IMR-90 (cell line): Measurements from ENCODE around the gene COPZ2. TPM values are rescaled to one million over a fixed set of nuclear protein-coding genes. Genes with fewer than 3 reads are reported as not detected.

Experiments
- ATAC-seq: fragments of 200-7000 bp; cut with Tn5 transposase; 2 replicates; pipeline ENCODE4 v1.9.1; 2020; ENCODE audit warnings: low read depth, mild to moderate bottlenecking, moderate library complexity
- BruUV-seq: library from RNA; stranded (reverse); fragments of 400-500 nt; replicated peaks from 2 replicates; lab custom pipeline; 2021; lab: Mats Ljungman, UMichigan
- CTCF ChIA-PET: fragments of 300-600 bp; formaldehyde crosslinking; extraction: SDS; loops from one replicate; lab custom pipeline; 2021; ENCODE audit warnings: antibody characterized with exemption; lab: Yijun Ruan, JAX
- POLR2A ChIA-PET: fragments of 300-600 bp; sonication (Branson Sonifier 250); formaldehyde crosslinking; loops from one replicate; lab custom pipeline; 2022; ENCODE audit warnings: antibody characterized with exemption; ENCODE audit not compliant: unreplicated experiment; lab: Charles Lee
- DNase-seq: peaks from one replicate; pipeline ENCODE4 v3.0.0; 2013
- H2AFZ ChIP-seq: replicated peaks from 2 replicates; pipeline ENCODE3; 2013; ENCODE audit warnings: low read length, mild to moderate bottlenecking; ENCODE audit not compliant: poor library complexity
- H2AK5ac ChIP-seq: 2 replicates; pipeline ENCODE4 v1.6.1; 2013; ENCODE audit warnings: low read depth, low read length, inconsistent platforms
- H2AK9ac ChIP-seq: replicated peaks from 2 replicates; pipeline ENCODE3; 2013; ENCODE audit warnings: mild to moderate bottlenecking, low read depth, low read length, moderate library complexity; ENCODE audit not compliant: poor library complexity
- H2BK120ac ChIP-seq: 2 replicates; pipeline ENCODE4 v1.6.1; 2013; ENCODE audit warnings: low read depth, low read length, inconsistent platforms
- H2BK15ac ChIP-seq: 3 replicates; pipeline ENCODE4 v1.6.1; 2013; ENCODE audit warnings: low read depth, low read length, inconsistent platforms
- H2BK20ac ChIP-seq: 2 replicates; pipeline ENCODE4 v1.6.1; 2013; ENCODE audit warnings: low read depth, mild to moderate bottlenecking, inconsistent platforms, low read length, moderate library complexity
- H2BK5ac ChIP-seq: 2 replicates; pipeline ENCODE4 v1.6.1; 2013; ENCODE audit warnings: mild to moderate bottlenecking, low read depth, low read length, inconsistent platforms; ENCODE audit not compliant: poor library complexity, severe bottlenecking
- H3K14ac ChIP-seq: replicated peaks from 2 replicates; pipeline ENCODE4 v1.6.1; 2013; ENCODE audit warnings: low read depth, low read length, inconsistent platforms
- H3K18ac ChIP-seq: 2 replicates; pipeline ENCODE4 v1.6.1; 2013; ENCODE audit warnings: low read depth, low read length, control low read depth
- H3K23ac ChIP-seq: 2 replicates; pipeline ENCODE4 v1.6.1; 2013; ENCODE audit warnings: low read depth, low read length, inconsistent platforms
- H3K27ac ChIP-seq: 2 replicates; pipeline ENCODE4 v1.5.1; 2013; ENCODE audit warnings: mild to moderate bottlenecking, control low read depth, low read length; ENCODE audit not compliant: insufficient read depth
- H3K27me3 ChIP-seq: 2 replicates; pipeline ENCODE4 v1.6.1; 2013; ENCODE audit warnings: low read length; ENCODE audit not compliant: control insufficient read depth, insufficient read depth
- H3K36me3 ChIP-seq: 2 replicates; pipeline ENCODE4 v1.6.1; 2013; ENCODE audit warnings: low read length, mixed read lengths; ENCODE audit not compliant: control insufficient read depth, insufficient read depth
- H3K4ac ChIP-seq: 2 replicates; pipeline ENCODE4 v1.6.1; 2013; ENCODE audit warnings: low read depth, low read length, inconsistent platforms
- H3K4me1 ChIP-seq: 2 replicates; pipeline ENCODE4 v1.6.1; 2013; ENCODE audit warnings: low read length, mixed read lengths; ENCODE audit not compliant: control insufficient read depth, insufficient read depth
- H3K4me2 ChIP-seq: 2 replicates; pipeline ENCODE4 v1.6.1; 2013; ENCODE audit warnings: low read depth, mild to moderate bottlenecking, control low read depth, low read length, moderate library complexity
- H3K4me3 ChIP-seq: 2 replicates; pipeline ENCODE4 v1.5.1; 2013; ENCODE audit warnings: low read depth, mild to moderate bottlenecking, control low read depth, low read length, moderate library complexity; ENCODE audit not compliant: insufficient read depth
- H3K56ac ChIP-seq: 2 replicates; pipeline ENCODE4 v1.6.1; 2013; ENCODE audit warnings: low read length, inconsistent platforms; ENCODE audit not compliant: insufficient read depth; ENCODE audit errors: extremely low read depth
- H3K79me1 ChIP-seq, 2 experiments: 2 replicates each; pipeline ENCODE4 v1.6.1; 2013; ENCODE audit warnings: low read length in 2 of 2, inconsistent platforms in 1 of 2, low read depth in 1 of 2
- H3K9ac ChIP-seq: 2 replicates; pipeline ENCODE4 v1.6.1; 2013; ENCODE audit warnings: low read depth, low read length, control low read depth
- H3K9me1 ChIP-seq: 2 replicates; pipeline ENCODE4 v1.6.1; 2013; ENCODE audit warnings: low read length, inconsistent platforms; ENCODE audit not compliant: insufficient read depth
- H3K9me3 ChIP-seq: 2 replicates; pipeline ENCODE4 v1.6.1; 2013; ENCODE audit warnings: low read length; ENCODE audit not compliant: control insufficient read depth, insufficient read depth
- H4K20me1 ChIP-seq: 2 replicates; pipeline ENCODE4 v1.6.1; 2013; ENCODE audit warnings: low read length, inconsistent platforms; ENCODE audit not compliant: insufficient read depth
- H4K5ac ChIP-seq: 2 replicates; pipeline ENCODE4 v1.6.1; 2013; ENCODE audit warnings: mild to moderate bottlenecking, low read depth, low read length, control low read depth
- H4K8ac ChIP-seq, 2 experiments: 2 replicates each; pipeline ENCODE4 v1.6.1; 2013; ENCODE audit warnings: low read depth in 2 of 2, low read length in 2 of 2, control low read depth in 1 of 2, inconsistent platforms in 1 of 2
- H4K91ac ChIP-seq: 2 replicates; pipeline ENCODE4 v1.6.1; 2013; ENCODE audit warnings: low read depth, low read length, inconsistent platforms; ENCODE audit not compliant: insufficient read depth
- BHLHE40 ChIP-seq: fragments of 150-350 bp; IDR thresholded peaks from 2 replicates; pipeline ENCODE4 v1.6.1; 2016; ENCODE audit warnings: mild to moderate bottlenecking, low read depth, low read length
- CEBPB ChIP-seq: IDR thresholded peaks from 2 replicates; pipeline ENCODE4 v1.6.1; 2012; ENCODE audit warnings: low read depth, low read length, improper control_type of control experiment
- CHD1 ChIP-seq: IDR thresholded peaks from 2 replicates; pipeline ENCODE4 v1.6.1; 2012; ENCODE audit warnings: low read depth, low read length, improper control_type of control experiment
- FOS ChIP-seq: fragments of 150-350 bp; IDR thresholded peaks from 2 replicates; pipeline ENCODE4 v1.6.1; 2016; ENCODE audit warnings: low read depth, low read length
- MAFK ChIP-seq: IDR thresholded peaks from 2 replicates; pipeline ENCODE4 v1.6.1; 2012; ENCODE audit warnings: low read depth, low read length, improper control_type of control experiment
- MAZ ChIP-seq: IDR thresholded peaks from 2 replicates; pipeline ENCODE4 v1.6.1; 2012; ENCODE audit warnings: low read depth, mild to moderate bottlenecking, low read length, improper control_type of control experiment, moderate library complexity, borderline replicate concordance
- MXI1 ChIP-seq: IDR thresholded peaks from 2 replicates; pipeline ENCODE4 v1.6.1; 2012; ENCODE audit warnings: low read depth, mild to moderate bottlenecking, low read length, moderate library complexity, borderline replicate concordance
- NFE2L2 ChIP-seq: fragments of 150-350 bp; IDR thresholded peaks from 2 replicates; pipeline ENCODE4 v1.6.1; 2016; ENCODE audit warnings: low read depth, mild to moderate bottlenecking, low read length
- POLR2A ChIP-seq: IDR thresholded peaks from 2 replicates; pipeline ENCODE4 v1.6.1; 2012; ENCODE audit warnings: mild to moderate bottlenecking, low read depth, low read length
- RAD21 ChIP-seq: IDR thresholded peaks from 2 replicates; pipeline ENCODE4 v1.6.1; 2012; ENCODE audit warnings: low read length, improper control_type of control experiment
- RCOR1 ChIP-seq: IDR thresholded peaks from 2 replicates; pipeline ENCODE4 v1.6.1; 2012; ENCODE audit warnings: mild to moderate bottlenecking, low read length, improper control_type of control experiment; ENCODE audit not compliant: insufficient replicate concordance
- RFX5 ChIP-seq: IDR thresholded peaks from 2 replicates; pipeline ENCODE4 v1.8.0; 2012; ENCODE audit warnings: low read depth, mild to moderate bottlenecking, low read length, moderate library complexity
- SMC3 ChIP-seq: fragments of 150-350 bp; IDR thresholded peaks from 2 replicates; pipeline ENCODE4 v1.6.1; 2016; ENCODE audit warnings: low read depth, mild to moderate bottlenecking, antibody characterized with exemption, low read length, moderate library complexity
- WGBS, 2 experiments: methylation state at CpG; one replicate each; pipeline versions ENCODE4 v1.1.5 to v1.1.7; 2013; ENCODE audit warnings: missing lambda C conversion rate in 2 of 2; ENCODE audit not compliant: insufficient read length in 1 of 2; ENCODE audit errors: extremely low coverage in 2 of 2; 5-methylcytosine and 5-hydroxymethylcytosine counted together
- dilution Hi-C: fragments of 300-500 bp; cut with HindIII; formaldehyde crosslinking; loops from one replicate; pipeline ENCODE4 v1.14.3; 2018; ENCODE audit warnings: low sequenced_read_pairs; ENCODE audit not compliant: unreplicated experiment
- in situ Hi-C: fragments of 300-500 bp; cut with MboI; formaldehyde crosslinking; loops from 3 replicates; pipeline ENCODE4 v1.14.3; 2019; ENCODE audit warnings: low sequenced_read_pairs, inconsistent platforms, mixed read lengths
- intact Hi-C: fragments of 100-400 bp; cut with micrococcal nuclease; formaldehyde crosslinking; loops from 2 replicates; pipeline ENCODE4 v1.10.0; 2022
- polyA plus RNA-seq, 3 experiments: library from polyadenylated mRNA; depleted of rRNA; stranded (reverse); fragments of >200 nt; gene quantifications; 2 replicates each; pipeline ENCODE4 v1.2.3, GENCODE V29; 2012; ENCODE audit warnings: low replicate concordance in 1 of 3
- total RNA-seq: library from RNA; depleted of rRNA; stranded (reverse); fragments of >200 nt; gene quantifications from 2 replicates; pipeline ENCODE4 v1.2.3, GENCODE V29; 2012
- TF ChIP-seq, protein P1 (sequence below): fragments of 150-350 bp; IDR thresholded peaks from 2 replicates; pipeline ENCODE4 v1.6.1; 2016; ENCODE audit warnings: low read depth, mild to moderate bottlenecking, low read length, moderate library complexity, borderline replicate concordance
- TF ChIP-seq, protein P2 (sequence below): conservative IDR thresholded peaks from 2 replicates; pipeline ENCODE4 v1.5.1; 2012; ENCODE audit warnings: mild to moderate bottlenecking, low read depth, low read length, improper control_type of control experiment
- TF ChIP-seq, protein P3 (sequence below): fragments of 150-350 bp; IDR thresholded peaks from 2 replicates; pipeline ENCODE4 v1.6.1; 2017; ENCODE audit warnings: mild to moderate bottlenecking, antibody characterized with exemption, low read length, low read depth

The COPZ2 gene
- total and polyA plus RNA-seq, 2 of the 4 experiments (the other 2 are of a cell fraction) = 41.0 to 86.1 TPM

DNA sequence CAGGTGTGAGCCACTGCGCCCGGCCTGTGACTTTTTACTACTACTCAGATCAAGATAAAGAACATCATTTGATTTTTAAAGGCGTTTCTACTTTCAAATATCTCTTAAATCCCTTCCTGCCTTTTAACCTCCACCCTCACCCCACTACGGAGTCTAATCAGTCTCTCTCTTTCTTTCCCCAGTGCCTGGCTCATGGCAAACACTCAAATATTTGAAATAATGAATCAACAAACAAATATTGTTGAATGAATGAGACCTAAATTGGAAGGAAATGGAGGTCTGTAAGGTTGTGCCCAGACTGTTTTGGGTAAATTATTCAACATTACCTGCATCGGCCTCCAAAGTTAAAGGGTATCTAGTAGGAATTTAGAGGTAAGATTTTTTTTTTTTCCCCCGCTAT, 14.7 kb downstream of the COPZ2 start:
- Histone ChIP-seq H4K20me1 (peaks cover 3% of the 10 kb centered on the region; the same call in 1 of the 2 replicates), H3K9me1 (no peaks in the 10 kb centered on the region), H3K9ac (no peak overlapping the region), H3K79me1 (peaks cover 0 to 7% of the 10 kb centered on the region in 2 experiments; a peak in 1 of 4 replicates), H3K4me1 (peaks cover 18% of the 10 kb centered on the region), H3K56ac (no peak overlapping the region), H2BK5ac (no peak overlapping the region), H2AFZ (no peak overlapping the region), H3K23ac (no peak overlapping the region), H4K8ac (no peak overlapping the region), H2BK20ac (no peak overlapping the region), H3K27me3 (no peaks in the 10 kb centered on the region), H2BK15ac (no peak overlapping the region), H4K91ac (no peak overlapping the region), H2AK5ac (no peak overlapping the region), H3K4ac (no peak overlapping the region), H4K5ac (no peak overlapping the region), H3K27ac (no peak overlapping the region), H3K4me3 (no peak overlapping the region), H3K36me3 (no peaks in the 10 kb centered on the region), H3K4me2 (no peak overlapping the region), H3K14ac (no peak overlapping the region), H3K18ac (no peak overlapping the region), H3K9me3 (no peaks in the 10 kb centered on the region), H2BK120ac (no peak overlapping the region), H2AK9ac (no peak overlapping the region)
- DNase-seq (no peak), ATAC-seq (no peak)
- CTCF ChIA-PET = no interaction called here
- POLR2A ChIA-PET = no interaction called here
- no TSS peak for BruUV-seq
- WGBS, 2 experiments = 58% methylated on average over 3 of the region's 6 CpGs; no CpG with 5 or more reads in 1 of the 2 experiments
- intact Hi-C loops = loop anchor here (10.0 kb wide), 1 partner anchor 312 kb away; no protein-coding TSS in a partner anchor
- in situ Hi-C loops = loop anchor here (10.0 kb wide), 1 partner anchor 572 kb away; the partner anchor contains the start of genes HOXB3 and HOXB5
- dilution Hi-C loops = no loop called here
- TF ChIP-seq POLR2A (no peak), CEBPB (no peak), FOS (no peak), SMC3 (no peak), RFX5 (no peak), MAFK (no peak), RAD21 (no peak), CHD1 (no peak), NFE2L2 (no peak), RCOR1 (no peak), BHLHE40 (no peak), MAZ (no peak), MXI1 (no peak)
- TF ChIP-seq, protein P1, sequence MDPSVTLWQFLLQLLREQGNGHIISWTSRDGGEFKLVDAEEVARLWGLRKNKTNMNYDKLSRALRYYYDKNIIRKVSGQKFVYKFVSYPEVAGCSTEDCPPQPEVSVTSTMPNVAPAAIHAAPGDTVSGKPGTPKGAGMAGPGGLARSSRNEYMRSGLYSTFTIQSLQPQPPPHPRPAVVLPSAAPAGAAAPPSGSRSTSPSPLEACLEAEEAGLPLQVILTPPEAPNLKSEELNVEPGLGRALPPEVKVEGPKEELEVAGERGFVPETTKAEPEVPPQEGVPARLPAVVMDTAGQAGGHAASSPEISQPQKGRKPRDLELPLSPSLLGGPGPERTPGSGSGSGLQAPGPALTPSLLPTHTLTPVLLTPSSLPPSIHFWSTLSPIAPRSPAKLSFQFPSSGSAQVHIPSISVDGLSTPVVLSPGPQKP = no peak
- TF ChIP-seq, protein P2, sequence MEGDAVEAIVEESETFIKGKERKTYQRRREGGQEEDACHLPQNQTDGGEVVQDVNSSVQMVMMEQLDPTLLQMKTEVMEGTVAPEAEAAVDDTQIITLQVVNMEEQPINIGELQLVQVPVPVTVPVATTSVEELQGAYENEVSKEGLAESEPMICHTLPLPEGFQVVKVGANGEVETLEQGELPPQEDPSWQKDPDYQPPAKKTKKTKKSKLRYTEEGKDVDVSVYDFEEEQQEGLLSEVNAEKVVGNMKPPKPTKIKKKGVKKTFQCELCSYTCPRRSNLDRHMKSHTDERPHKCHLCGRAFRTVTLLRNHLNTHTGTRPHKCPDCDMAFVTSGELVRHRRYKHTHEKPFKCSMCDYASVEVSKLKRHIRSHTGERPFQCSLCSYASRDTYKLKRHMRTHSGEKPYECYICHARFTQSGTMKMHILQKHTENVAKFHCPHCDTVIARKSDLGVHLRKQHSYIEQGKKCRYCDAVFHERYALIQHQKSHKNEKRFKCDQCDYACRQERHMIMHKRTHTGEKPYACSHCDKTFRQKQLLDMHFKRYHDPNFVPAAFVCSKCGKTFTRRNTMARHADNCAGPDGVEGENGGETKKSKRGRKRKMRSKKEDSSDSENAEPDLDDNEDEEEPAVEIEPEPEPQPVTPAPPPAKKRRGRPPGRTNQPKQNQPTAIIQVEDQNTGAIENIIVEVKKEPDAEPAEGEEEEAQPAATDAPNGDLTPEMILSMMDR = no peak
- TF ChIP-seq, protein P3, sequence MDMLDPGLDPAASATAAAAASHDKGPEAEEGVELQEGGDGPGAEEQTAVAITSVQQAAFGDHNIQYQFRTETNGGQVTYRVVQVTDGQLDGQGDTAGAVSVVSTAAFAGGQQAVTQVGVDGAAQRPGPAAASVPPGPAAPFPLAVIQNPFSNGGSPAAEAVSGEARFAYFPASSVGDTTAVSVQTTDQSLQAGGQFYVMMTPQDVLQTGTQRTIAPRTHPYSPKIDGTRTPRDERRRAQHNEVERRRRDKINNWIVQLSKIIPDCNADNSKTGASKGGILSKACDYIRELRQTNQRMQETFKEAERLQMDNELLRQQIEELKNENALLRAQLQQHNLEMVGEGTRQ = no peak
